PFSK-1 (cell line): ENCODE data around the gene PGLYRP4.

Experiments used
- FOXP2 ChIP-seq: optimal IDR thresholded peaks from 2 replicates; pipeline ENCODE3; 2011; ENCODE audit warnings: borderline replicate concordance, control low read depth, inconsistent platforms; ENCODE audit not compliant: insufficient read depth; ENCODE audit errors: extremely low read length, extremely low read depth
- POLR2AphosphoS5 ChIP-seq: IDR thresholded peaks from 2 replicates; pipeline ENCODE4 v1.6.1; 2012; ENCODE audit warnings: low read depth, mild to moderate bottlenecking, control low read depth, low read length, moderate library complexity
- SIN3A ChIP-seq: IDR thresholded peaks from 2 replicates; pipeline ENCODE4 v1.6.1; 2012; ENCODE audit warnings: mild to moderate bottlenecking, low read length, moderate library complexity, borderline replicate concordance; ENCODE audit not compliant: insufficient read depth
- TAF1 ChIP-seq: IDR thresholded peaks from 2 replicates; pipeline ENCODE4 v1.6.1; 2012; ENCODE audit warnings: low read length, control low read depth, borderline replicate concordance; ENCODE audit not compliant: insufficient read depth
- TF ChIP-seq, protein P1 (sequence below), 2 experiments: IDR thresholded peaks; 2 replicates each; pipeline versions ENCODE4 v1.6.1 to v1.8.0; 2011 to 2012; ENCODE audit warnings: low read depth in 2 of 2, low read length in 2 of 2, control low read depth in 1 of 2, inconsistent platforms in 1 of 2, mild to moderate bottlenecking in 1 of 2, moderate library complexity in 1 of 2; ENCODE audit not compliant: insufficient read depth in 1 of 2

The PGLYRP4 gene

DNA sequence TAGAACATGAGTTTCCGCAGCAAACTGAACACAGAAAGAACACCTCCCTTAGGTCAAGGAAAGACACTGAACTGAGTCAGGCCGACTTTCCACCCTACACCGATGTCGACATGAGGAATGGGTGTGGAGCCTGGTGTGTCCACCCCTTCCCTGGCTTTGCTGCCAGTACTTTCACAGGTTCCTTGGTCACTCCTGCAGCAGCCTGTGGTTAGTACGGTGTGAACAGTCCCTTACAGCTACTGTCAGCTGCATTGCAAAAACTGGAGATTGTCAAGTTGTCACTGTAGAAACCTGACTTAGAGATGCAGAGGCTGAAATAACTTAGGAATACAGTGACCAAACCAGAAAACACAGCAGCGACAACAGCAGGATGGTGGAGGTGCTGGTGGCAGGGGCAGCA, 43.0 kb downstream of the PGLYRP4 start:
- TF ChIP-seq FOXP2 (no peak), POLR2AphosphoS5 (no peak), SIN3A (no peak), TAF1 (no peak)
- TF ChIP-seq, protein P1, sequence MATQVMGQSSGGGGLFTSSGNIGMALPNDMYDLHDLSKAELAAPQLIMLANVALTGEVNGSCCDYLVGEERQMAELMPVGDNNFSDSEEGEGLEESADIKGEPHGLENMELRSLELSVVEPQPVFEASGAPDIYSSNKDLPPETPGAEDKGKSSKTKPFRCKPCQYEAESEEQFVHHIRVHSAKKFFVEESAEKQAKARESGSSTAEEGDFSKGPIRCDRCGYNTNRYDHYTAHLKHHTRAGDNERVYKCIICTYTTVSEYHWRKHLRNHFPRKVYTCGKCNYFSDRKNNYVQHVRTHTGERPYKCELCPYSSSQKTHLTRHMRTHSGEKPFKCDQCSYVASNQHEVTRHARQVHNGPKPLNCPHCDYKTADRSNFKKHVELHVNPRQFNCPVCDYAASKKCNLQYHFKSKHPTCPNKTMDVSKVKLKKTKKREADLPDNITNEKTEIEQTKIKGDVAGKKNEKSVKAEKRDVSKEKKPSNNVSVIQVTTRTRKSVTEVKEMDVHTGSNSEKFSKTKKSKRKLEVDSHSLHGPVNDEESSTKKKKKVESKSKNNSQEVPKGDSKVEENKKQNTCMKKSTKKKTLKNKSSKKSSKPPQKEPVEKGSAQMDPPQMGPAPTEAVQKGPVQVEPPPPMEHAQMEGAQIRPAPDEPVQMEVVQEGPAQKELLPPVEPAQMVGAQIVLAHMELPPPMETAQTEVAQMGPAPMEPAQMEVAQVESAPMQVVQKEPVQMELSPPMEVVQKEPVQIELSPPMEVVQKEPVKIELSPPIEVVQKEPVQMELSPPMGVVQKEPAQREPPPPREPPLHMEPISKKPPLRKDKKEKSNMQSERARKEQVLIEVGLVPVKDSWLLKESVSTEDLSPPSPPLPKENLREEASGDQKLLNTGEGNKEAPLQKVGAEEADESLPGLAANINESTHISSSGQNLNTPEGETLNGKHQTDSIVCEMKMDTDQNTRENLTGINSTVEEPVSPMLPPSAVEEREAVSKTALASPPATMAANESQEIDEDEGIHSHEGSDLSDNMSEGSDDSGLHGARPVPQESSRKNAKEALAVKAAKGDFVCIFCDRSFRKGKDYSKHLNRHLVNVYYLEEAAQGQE (IDR thresholded peaks at IDR 0.05; ENCODE audit: insufficient read depth in 1 of 2, low read depth in 2 of 2, low read length in 2 of 2) = no peak

DNA sequence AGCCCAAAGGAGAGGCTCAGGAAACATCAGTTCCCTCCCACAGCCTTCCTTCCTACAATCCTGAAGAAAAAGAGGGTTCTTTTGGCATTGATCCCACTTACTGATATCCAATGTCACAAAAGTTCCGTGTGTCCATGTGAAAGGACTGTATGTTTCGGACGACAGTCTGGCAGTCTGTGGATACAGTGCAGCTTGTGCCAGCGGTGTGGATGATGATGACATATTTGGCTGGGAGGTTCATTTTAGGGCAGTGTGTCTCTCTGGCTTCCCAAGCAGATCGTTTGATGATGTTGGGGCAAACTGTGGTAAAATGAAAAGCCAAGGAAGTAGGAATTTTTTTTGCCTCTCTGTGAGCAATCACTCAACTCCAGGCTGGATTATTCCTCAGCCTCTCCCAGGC, 46.3 kb downstream of the PGLYRP4 start:
- TF ChIP-seq TAF1 = no peak

DNA sequence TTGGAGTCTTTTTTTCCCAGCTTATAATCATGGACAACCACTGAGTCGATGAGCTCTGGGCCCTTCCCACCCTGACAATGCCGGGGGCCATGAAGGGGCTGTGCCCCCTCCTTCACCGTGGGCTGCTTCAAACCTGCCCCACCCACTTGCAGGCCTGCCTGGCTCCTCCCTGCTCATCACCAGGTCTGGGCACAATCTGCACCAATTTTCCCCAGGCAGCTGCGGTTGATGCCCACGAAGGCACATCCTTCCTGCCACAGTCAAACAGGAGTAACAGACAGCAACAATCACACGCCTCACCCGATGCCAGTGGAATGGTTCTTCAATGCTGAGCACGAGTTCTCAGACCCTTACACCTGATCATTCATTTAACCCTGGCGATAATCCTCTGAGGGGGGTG, 54.8 kb downstream of the PGLYRP4 start:
- TF ChIP-seq POLR2AphosphoS5 = no peak
- TF ChIP-seq, protein P1 (IDR thresholded peaks at IDR 0.05; ENCODE audit: insufficient read depth in 1 of 2, low read depth in 2 of 2, low read length in 2 of 2) = no peak
- no peak for TF ChIP-seq SIN3A
- no peak for TF ChIP-seq FOXP2
- TF ChIP-seq TAF1 = no peak

DNA sequence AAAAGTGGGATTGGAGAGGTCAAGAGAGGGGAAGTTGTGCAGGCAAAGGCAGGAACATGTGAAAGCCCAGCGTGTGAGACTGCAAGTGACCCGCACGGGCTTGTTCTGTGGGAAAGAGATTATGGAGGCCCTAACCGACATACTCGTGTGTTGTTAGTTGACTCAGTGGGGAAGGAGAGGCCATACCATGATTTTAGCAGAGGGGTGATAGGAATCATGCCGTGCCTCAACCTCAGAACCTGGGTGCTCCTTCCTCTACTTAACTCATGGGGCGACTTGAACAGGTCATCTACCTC, 55.2 kb downstream of the PGLYRP4 start:
- TF ChIP-seq FOXP2 = no peak
- no peak for TF ChIP-seq TAF1
- TF ChIP-seq SIN3A = no peak
- TF ChIP-seq POLR2AphosphoS5 = no peak
- TF ChIP-seq, protein P1 (IDR thresholded peaks at IDR 0.05; ENCODE audit: insufficient read depth in 1 of 2, low read depth in 2 of 2, low read length in 2 of 2) = no peak

DNA sequence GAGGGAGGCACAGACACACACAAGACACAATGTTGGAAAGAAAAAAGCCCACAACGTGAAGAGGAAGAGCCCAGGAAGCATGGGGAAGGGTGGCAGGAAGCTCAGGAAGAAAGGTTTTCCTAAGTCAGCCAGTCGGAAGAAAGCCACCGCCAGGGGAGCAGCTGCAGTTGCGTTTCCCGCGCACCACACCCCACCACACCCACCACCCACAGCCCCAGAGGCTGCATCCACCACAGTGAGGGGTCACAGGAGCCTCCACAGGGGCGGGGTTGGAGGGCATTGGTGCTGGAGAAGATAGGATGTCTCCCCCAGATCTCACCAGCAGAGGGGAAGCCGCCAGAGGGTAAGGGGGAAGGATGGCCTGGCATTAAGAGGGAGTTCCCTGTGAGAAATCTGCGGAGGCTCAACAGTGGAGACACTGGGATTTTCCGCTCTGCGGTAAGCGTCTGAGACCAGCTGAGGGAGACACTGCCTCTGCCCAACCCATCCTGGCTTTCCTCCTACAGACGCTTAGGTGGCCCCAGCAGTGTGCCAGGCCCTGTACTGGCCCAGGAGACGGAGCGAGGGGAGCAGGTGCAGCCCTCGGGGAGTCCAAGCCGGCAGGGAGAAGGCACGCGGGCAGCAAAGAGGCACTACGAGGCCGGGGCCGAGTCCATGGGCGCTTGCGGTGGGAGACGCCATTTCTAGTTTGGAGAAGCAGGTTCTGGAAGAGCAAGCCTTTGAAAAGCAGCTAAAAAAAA, 55.7 kb downstream of the PGLYRP4 start:
- no peak for TF ChIP-seq POLR2AphosphoS5
- TF ChIP-seq SIN3A = no peak
- TF ChIP-seq, protein P1 (IDR thresholded peaks at IDR 0.05; ENCODE audit: insufficient read depth in 1 of 2, low read depth in 2 of 2, low read length in 2 of 2) = no peak

DNA sequence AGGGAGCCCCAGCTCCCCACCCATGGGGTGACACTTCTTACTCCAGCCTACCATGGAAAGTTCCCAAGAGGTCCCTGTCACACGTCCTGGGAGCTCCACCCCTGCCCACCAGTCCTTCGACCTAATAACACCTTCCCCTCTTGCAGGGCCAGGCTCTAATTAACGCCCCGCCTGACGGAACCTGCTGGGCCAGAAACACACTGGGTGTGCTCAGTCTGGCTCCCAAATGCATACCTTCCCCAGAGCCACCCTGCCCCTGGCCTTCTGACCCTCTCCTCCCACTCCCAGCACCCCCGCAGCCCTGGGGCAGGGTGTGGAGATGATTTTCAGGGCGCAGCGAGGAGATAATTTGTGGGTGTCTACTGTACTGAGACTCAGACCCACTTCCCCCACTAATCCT, 56.5 kb downstream of the PGLYRP4 start:
- TF ChIP-seq, protein P1 (IDR thresholded peaks at IDR 0.05; ENCODE audit: insufficient read depth in 1 of 2, low read depth in 2 of 2, low read length in 2 of 2) = no peak
- no peak for TF ChIP-seq SIN3A
- TF ChIP-seq POLR2AphosphoS5 = no peak
- no peak for TF ChIP-seq TAF1
- no peak for TF ChIP-seq FOXP2
